IPS-15b (cell line): ENCODE results near the gene ULK4.
"Not testable (repeated sequence)": the region's sequence is repeated elsewhere in the genome, so short reads cannot be mapped to it uniquely, and the experiment has no call there.

Experiments
- H3K27me3 ChIP-seq: one replicate; pipeline ENCODE4 v1.6.1; 2013; ENCODE audit warnings: low read length; ENCODE audit not compliant: control insufficient read depth, insufficient read depth
- H3K36me3 ChIP-seq: one replicate; pipeline ENCODE4 v1.6.1; 2013; ENCODE audit warnings: low read length; ENCODE audit not compliant: control insufficient read depth, insufficient read depth
- H3K4me1 ChIP-seq: one replicate; pipeline ENCODE4 v1.6.1; 2013; ENCODE audit warnings: mild to moderate bottlenecking, low read length; ENCODE audit not compliant: control insufficient read depth, insufficient read depth
- H3K4me3 ChIP-seq: one replicate; pipeline ENCODE4 v1.5.1; 2013; ENCODE audit warnings: low read depth, low read length
- H3K9ac ChIP-seq: one replicate; pipeline ENCODE4 v1.6.1; 2013; ENCODE audit warnings: low read depth, mild to moderate bottlenecking, low read length
- H3K9me3 ChIP-seq: one replicate; pipeline ENCODE4 v1.6.1; 2013; ENCODE audit warnings: mild to moderate bottlenecking, low read length; ENCODE audit not compliant: control insufficient read depth, insufficient read depth

Gene ULK4

GRCh38 chr3:41698898-41699297 is 263.0 kb downstream of the ULK4 start:
- no peaks in the 10 kb centered on the region for H3K36me3 ChIP-seq
- H3K9me3 ChIP-seq = no peaks in the 10 kb centered on the region
- no peak overlapping the region for H3K9ac ChIP-seq
- no peaks in the 10 kb centered on the region for H3K4me1 ChIP-seq
- no peak overlapping the region for H3K4me3 ChIP-seq
- H3K27me3 ChIP-seq = no peaks in the 10 kb centered on the region

GRCh38 chr3:41697702-41698101 is 264.2 kb downstream of the ULK4 start:
- Histone ChIP-seq H3K36me3 (no peaks in the 10 kb centered on the region), H3K4me3 (no peak overlapping the region), H3K9ac (no peak overlapping the region), H3K9me3 (no peaks in the 10 kb centered on the region), H3K4me1 (no peaks in the 10 kb centered on the region), H3K27me3 (no peaks in the 10 kb centered on the region)

- H3K9ac ChIP-seq, H3K9me3 ChIP-seq, H3K4me1 ChIP-seq, H3K36me3 ChIP-seq, H3K27me3 ChIP-seq, H3K4me3 ChIP-seq: not testable (repeated sequence)
Measured at GRCh38 chr3:41695806-41696205, 266.1 kb downstream of the ULK4 start.

GRCh38 chr3:41693799-41694198 is 268.1 kb downstream of the ULK4 start:
- Histone ChIP-seq H3K27me3 (no peaks in the 10 kb centered on the region), H3K9ac (no peak overlapping the region), H3K4me1 (no peaks in the 10 kb centered on the region), H3K9me3 (no peaks in the 10 kb centered on the region), H3K36me3 (no peaks in the 10 kb centered on the region), H3K4me3 (no peak overlapping the region)

- no peaks in the 10 kb centered on the region for H3K9me3 ChIP-seq
- H3K4me3 ChIP-seq = no peak overlapping the region
- no peak overlapping the region for H3K9ac ChIP-seq
- H3K36me3 ChIP-seq = no peaks in the 10 kb centered on the region
- H3K4me1 ChIP-seq = no peaks in the 10 kb centered on the region
- no peaks in the 10 kb centered on the region for H3K27me3 ChIP-seq
Measured at GRCh38 chr3:41690766-41691563, 270.9 kb downstream of the ULK4 start.

GRCh38 chr3:41688595-41689380 is 273.1 kb downstream of the ULK4 start:
- Histone ChIP-seq H3K4me1 (no peaks in the 10 kb centered on the region), H3K9me3 (no peaks in the 10 kb centered on the region), H3K4me3 (no peak overlapping the region), H3K27me3 (no peaks in the 10 kb centered on the region), H3K36me3 (no peaks in the 10 kb centered on the region), H3K9ac (no peak overlapping the region)

GRCh38 chr3:41684797-41685735 is 276.8 kb downstream of the ULK4 start:
- no peak overlapping the region for H3K9ac ChIP-seq
- H3K27me3 ChIP-seq = no peaks in the 10 kb centered on the region
- no peaks in the 10 kb centered on the region for H3K9me3 ChIP-seq
- H3K4me3 ChIP-seq = no peak overlapping the region
- no peaks in the 10 kb centered on the region for H3K36me3 ChIP-seq
- no peaks in the 10 kb centered on the region for H3K4me1 ChIP-seq

GRCh38 chr3:41683666-41684350 is 278.1 kb downstream of the ULK4 start:
- Histone ChIP-seq H3K27me3 (no peaks in the 10 kb centered on the region), H3K9me3 (no peaks in the 10 kb centered on the region), H3K4me1 (no peaks in the 10 kb centered on the region), H3K9ac (no peak overlapping the region), H3K36me3 (no peaks in the 10 kb centered on the region), H3K4me3 (no peak overlapping the region)

- Histone ChIP-seq H3K27me3 (no peaks in the 10 kb centered on the region), H3K4me1 (no peaks in the 10 kb centered on the region), H3K36me3 (no peaks in the 10 kb centered on the region), H3K4me3 (no peak overlapping the region), H3K9ac (no peak overlapping the region), H3K9me3 (no peaks in the 10 kb centered on the region)
Measured at GRCh38 chr3:41682996-41683395, 278.9 kb downstream of the ULK4 start.

GRCh38 chr3:41682382-41682781 is 279.5 kb downstream of the ULK4 start:
- Histone ChIP-seq H3K36me3 (no peaks in the 10 kb centered on the region), H3K4me3 (no peak overlapping the region), H3K27me3 (no peaks in the 10 kb centered on the region), H3K4me1 (no peaks in the 10 kb centered on the region), H3K9me3 (no peaks in the 10 kb centered on the region), H3K9ac (no peak overlapping the region)

GRCh38 chr3:41681479-41681878 is 280.4 kb downstream of the ULK4 start:
- no peaks in the 10 kb centered on the region for H3K4me1 ChIP-seq
- no peak overlapping the region for H3K4me3 ChIP-seq
- H3K9ac ChIP-seq = no peak overlapping the region
- H3K36me3 ChIP-seq = no peaks in the 10 kb centered on the region
- H3K27me3 ChIP-seq = no peaks in the 10 kb centered on the region
- H3K9me3 ChIP-seq = no peaks in the 10 kb centered on the region
